ENCODE measurements around the gene NSUN2. TPM values are rescaled to one million over a fixed set of nuclear protein-coding genes. Genes with fewer than 3 reads are reported as not detected.

Gene NSUN2
- total RNA-seq, 6 experiments from 2014 or later = 59.9 to 67.7 (median 60.5) TPM

DNA sequence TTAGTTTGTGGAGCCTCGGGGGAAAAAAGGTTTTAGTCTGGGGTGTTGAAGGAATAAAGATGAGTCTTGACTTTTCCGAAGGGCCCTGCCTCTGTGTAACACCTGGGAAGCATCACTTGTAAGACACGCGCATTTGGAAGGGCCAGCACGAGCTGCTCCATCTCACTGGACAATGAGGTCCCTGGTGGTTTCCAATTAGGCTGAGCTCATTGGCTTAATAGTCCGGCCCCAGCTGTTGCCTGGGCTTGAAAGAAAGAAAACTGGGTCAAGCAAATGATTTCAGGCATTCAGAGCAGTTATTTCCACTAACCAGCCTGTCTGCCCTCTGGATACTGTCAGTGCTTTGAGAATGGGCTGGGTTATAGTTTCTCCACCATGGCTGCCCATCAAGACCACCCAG, 64.5 kb downstream of the NSUN2 start:
- no peak for TF ChIP-seq CTCF (IDR thresholded peaks at IDR 0.05)
- H3K36me3 Mint-ChIP-seq (ENCODE audit: low read depth) = no peaks in the 10 kb centered on the region
- H3K4me3 Mint-ChIP-seq = no peak overlapping the region
- no peak for DNase-seq
- H3K9me3 Mint-ChIP-seq = no peaks in the 10 kb centered on the region
- H3K27ac Mint-ChIP-seq = no peak overlapping the region
- H3K27me3 Mint-ChIP-seq (ENCODE audit: insufficient read depth) = peaks cover 2% of the 10 kb centered on the region
- no peaks in the 10 kb centered on the region for H3K4me1 Mint-ChIP-seq (ENCODE audit: low read depth)

GRCh38 chr5:6567835-6568234, 65.0 kb downstream of the NSUN2 start:
- Mint-ChIP-seq H3K4me1 (ENCODE audit: low read depth) (no peaks in the 10 kb centered on the region), H3K36me3 (ENCODE audit: low read depth) (no peaks in the 10 kb centered on the region), H3K4me3 (no peak overlapping the region), H3K27me3 (ENCODE audit: insufficient read depth) (peaks cover 3% of the 10 kb centered on the region), H3K27ac (no peak overlapping the region), H3K9me3 (no peaks in the 10 kb centered on the region)
- no peak for TF ChIP-seq CTCF (IDR thresholded peaks at IDR 0.05)
- DNase-seq = no peak

DNA sequence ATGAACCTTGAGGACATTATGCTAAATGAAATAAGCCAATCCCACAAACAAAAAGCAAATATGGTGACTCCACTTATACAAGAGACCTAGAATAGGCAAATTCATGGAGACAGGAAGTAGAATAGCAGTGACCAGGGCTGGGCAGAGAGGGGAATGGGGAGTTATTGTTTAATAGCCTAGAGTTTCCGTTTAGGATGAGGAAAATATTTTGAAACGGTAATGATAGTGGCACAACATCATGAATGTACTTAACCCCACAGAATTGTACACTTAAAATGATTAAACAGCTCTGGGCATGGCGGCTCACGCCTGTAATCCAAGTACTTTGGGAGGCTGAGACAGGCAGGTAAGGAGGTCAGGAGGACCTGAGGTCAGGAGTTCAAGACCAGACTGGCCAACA, 65.8 kb downstream of the NSUN2 start:
- no peak for DNase-seq
- no peaks in the 10 kb centered on the region for H3K4me1 Mint-ChIP-seq (ENCODE audit: low read depth)
- H3K36me3 Mint-ChIP-seq (ENCODE audit: low read depth) = no peaks in the 10 kb centered on the region
- H3K4me3 Mint-ChIP-seq = no peak overlapping the region
- H3K27me3 Mint-ChIP-seq (ENCODE audit: insufficient read depth) = peaks cover 3% of the 10 kb centered on the region
- H3K9me3 Mint-ChIP-seq = no peaks in the 10 kb centered on the region
- TF ChIP-seq CTCF (IDR thresholded peaks at IDR 0.05) = no peak
- no peak overlapping the region for H3K27ac Mint-ChIP-seq

GRCh38 chr5:6565492-6565891, 67.4 kb downstream of the NSUN2 start:
- Mint-ChIP-seq H3K4me1 (ENCODE audit: low read depth) (no peaks in the 10 kb centered on the region), H3K9me3 (no peaks in the 10 kb centered on the region), H3K27ac (no peak overlapping the region), H3K27me3 (ENCODE audit: insufficient read depth) (peaks cover 3% of the 10 kb centered on the region; the same call in 1 of the 2 replicates), H3K36me3 (ENCODE audit: low read depth) (no peaks in the 10 kb centered on the region), H3K4me3 (no peak overlapping the region)
- TF ChIP-seq CTCF (IDR thresholded peaks at IDR 0.05) = no peak
- no peak for DNase-seq

DNA sequence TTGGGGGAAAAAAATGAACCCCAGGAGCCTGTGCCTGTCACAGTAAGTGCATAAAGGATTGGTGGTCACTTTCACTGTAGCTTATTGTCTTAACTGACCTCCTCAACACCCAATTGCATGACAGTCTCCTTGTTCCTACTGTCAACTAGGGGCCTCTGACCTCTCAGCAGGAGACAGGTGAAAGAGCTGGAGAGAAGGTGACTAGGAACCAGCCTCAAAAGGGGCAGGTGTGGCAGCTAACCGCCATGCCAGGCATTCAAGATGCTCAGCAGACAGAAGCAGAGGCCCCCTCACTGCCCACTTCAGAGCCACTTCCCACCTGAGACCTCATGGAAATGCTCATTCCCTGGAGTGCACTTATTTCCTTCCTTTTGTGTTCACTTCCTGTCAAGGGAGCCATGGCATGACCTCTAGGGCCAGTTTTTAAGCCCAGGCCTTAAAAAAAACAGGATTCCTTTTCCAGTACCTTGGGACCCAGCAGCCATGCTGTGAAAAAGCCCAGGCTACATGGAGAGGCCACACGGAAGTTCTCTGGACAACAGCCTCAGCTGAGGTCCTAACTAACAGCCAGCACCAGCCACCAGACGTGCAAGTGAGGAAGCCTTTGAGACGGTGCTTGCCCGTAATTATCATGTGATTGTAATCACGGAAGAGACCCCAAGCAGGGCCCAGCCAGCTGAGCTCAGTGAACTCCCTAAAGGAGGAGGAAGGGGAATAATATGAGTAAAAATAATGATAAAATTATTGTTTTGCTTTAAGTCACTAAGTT, 74.9 kb downstream of the NSUN2 start:
- peaks cover 25% of the 10 kb centered on the region for H3K4me1 Mint-ChIP-seq (ENCODE audit: low read depth)
- H3K36me3 Mint-ChIP-seq (ENCODE audit: low read depth) = no peaks in the 10 kb centered on the region
- no peak overlapping the region for H3K4me3 Mint-ChIP-seq
- no peak for DNase-seq
- no peak for TF ChIP-seq CTCF (IDR thresholded peaks at IDR 0.05)
- no peak overlapping the region for H3K27ac Mint-ChIP-seq
- H3K27me3 Mint-ChIP-seq (ENCODE audit: insufficient read depth) = peaks cover 2% of the 10 kb centered on the region; the same call in 1 of the 2 replicates
- no peaks in the 10 kb centered on the region for H3K9me3 Mint-ChIP-seq

All from HFFc6 (cell line).